ENCODE measurements around the gene STK33. TPM values are rescaled to one million over a fixed set of nuclear protein-coding genes. Genes with fewer than 3 reads are reported as not detected.

STK33 gene
- total RNA-seq, 2 experiments from 2014 or later: not detected

DNA sequence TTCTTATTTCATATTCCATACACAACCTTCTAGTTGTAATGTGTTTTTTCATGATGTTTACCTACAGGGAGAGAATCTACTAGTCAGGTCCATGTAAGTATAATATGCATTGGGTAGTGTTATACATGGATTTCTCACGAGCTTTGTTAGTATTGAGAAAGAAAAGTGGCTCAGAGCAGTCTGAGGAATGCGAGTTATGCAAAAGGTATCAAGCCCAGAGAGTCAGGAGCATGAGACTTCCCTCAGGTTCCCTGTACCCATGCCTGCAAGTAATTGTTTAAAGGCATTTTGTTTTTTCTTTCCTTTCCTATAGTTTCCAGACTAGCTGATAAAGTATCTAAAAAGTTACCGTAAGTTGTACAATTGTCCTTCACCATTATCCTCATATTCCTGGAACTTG lies 66.1 kb downstream of the STK33 start:
- H3K9me3 ChIP-seq (ENCODE audit: control insufficient read depth in 1 of 2, insufficient read depth in 1 of 2, low read length in 2 of 2): peaks cover 0 to 8% of the 10 kb centered on the region in 2 experiments
- no peak overlapping the region for H3K4me3 Mint-ChIP-seq
- CTCF ChIA-PET: no interaction called here
- POLR2A ChIA-PET: no interaction called here
- no peaks in the 10 kb centered on the region for H3K36me3 Mint-ChIP-seq (ENCODE audit: low read depth)
- H3K4me1 ChIP-seq (ENCODE audit: insufficient read depth, low read length): no peaks in the 10 kb centered on the region
- no peak for ATAC-seq (ENCODE audit: poor library complexity)
- TF ChIP-seq, protein P1, sequence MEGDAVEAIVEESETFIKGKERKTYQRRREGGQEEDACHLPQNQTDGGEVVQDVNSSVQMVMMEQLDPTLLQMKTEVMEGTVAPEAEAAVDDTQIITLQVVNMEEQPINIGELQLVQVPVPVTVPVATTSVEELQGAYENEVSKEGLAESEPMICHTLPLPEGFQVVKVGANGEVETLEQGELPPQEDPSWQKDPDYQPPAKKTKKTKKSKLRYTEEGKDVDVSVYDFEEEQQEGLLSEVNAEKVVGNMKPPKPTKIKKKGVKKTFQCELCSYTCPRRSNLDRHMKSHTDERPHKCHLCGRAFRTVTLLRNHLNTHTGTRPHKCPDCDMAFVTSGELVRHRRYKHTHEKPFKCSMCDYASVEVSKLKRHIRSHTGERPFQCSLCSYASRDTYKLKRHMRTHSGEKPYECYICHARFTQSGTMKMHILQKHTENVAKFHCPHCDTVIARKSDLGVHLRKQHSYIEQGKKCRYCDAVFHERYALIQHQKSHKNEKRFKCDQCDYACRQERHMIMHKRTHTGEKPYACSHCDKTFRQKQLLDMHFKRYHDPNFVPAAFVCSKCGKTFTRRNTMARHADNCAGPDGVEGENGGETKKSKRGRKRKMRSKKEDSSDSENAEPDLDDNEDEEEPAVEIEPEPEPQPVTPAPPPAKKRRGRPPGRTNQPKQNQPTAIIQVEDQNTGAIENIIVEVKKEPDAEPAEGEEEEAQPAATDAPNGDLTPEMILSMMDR (IDR thresholded peaks at IDR 0.05): no peak
- H3K27me3 Mint-ChIP-seq: peaks cover 1% of the 10 kb centered on the region
- H3K27ac Mint-ChIP-seq: no peak overlapping the region
- H3K9me3 Mint-ChIP-seq: no peaks in the 10 kb centered on the region
- intact Hi-C loops (cut with DNase I, micrococcal nuclease): no loop called here
- no peak overlapping the region for H3K4me3 ChIP-seq (ENCODE audit: low read length)
- DNase-seq: no peak
- H3K36me3 ChIP-seq (ENCODE audit: insufficient read depth, low read length): no peaks in the 10 kb centered on the region
- no peaks in the 10 kb centered on the region for H3K27me3 ChIP-seq (ENCODE audit: control insufficient read depth in 1 of 2, insufficient read depth in 2 of 2, low read length in 2 of 2)
- H3K4me1 Mint-ChIP-seq (ENCODE audit: low read depth): no peaks in the 10 kb centered on the region
- no peak overlapping the region for H3K27ac ChIP-seq (ENCODE audit: low read depth in 1 of 2, low read length in 2 of 2)

DNA sequence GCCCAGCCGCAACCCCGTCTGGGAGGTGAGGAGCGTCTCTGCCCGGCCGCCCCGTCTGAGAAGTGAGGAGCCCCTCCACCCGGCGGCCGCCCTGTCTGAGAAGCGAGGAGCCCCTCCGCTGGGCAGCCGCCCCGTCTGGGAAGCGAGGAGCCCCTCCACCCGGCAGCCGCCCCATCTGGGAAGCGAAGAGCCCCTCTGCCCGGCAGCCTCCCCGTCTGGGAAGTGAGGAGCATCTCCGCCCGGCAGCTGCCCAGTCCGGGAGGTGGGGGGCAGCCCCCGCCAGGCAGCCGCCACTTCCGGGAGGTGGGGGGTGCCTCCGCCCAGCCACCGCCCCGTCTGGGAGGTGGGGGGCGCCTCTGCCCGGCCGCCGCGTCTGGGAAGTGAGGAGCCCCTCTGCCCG lies 70.6 kb downstream of the STK33 start:
- no peak overlapping the region for H3K27ac Mint-ChIP-seq
- Histone ChIP-seq H3K27me3 (ENCODE audit: control insufficient read depth in 1 of 2, insufficient read depth in 2 of 2, low read length in 2 of 2) (no peaks in the 10 kb centered on the region), H3K4me1 (ENCODE audit: insufficient read depth, low read length) (no peaks in the 10 kb centered on the region), H3K4me3 (ENCODE audit: low read length) (no peak overlapping the region), H3K9me3 (ENCODE audit: control insufficient read depth in 1 of 2, insufficient read depth in 1 of 2, low read length in 2 of 2) (peaks cover 0 to 12% of the 10 kb centered on the region in 2 experiments), H3K36me3 (ENCODE audit: insufficient read depth, low read length) (no peaks in the 10 kb centered on the region), H3K27ac (ENCODE audit: low read depth in 1 of 2, low read length in 2 of 2) (no peak overlapping the region)
- intact Hi-C loops (cut with DNase I, micrococcal nuclease): no loop called here
- no peak overlapping the region for H3K4me3 Mint-ChIP-seq
- ChIA-PET CTCF (no interaction called here), POLR2A (no interaction called here)
- H3K9me3 Mint-ChIP-seq: no peaks in the 10 kb centered on the region
- H3K27me3 Mint-ChIP-seq: peaks cover 6% of the 10 kb centered on the region
- TF ChIP-seq, protein P1 (IDR thresholded peaks at IDR 0.05): no peak
- ATAC-seq (ENCODE audit: poor library complexity) (no peak), DNase-seq (no peak)
- no peaks in the 10 kb centered on the region for H3K4me1 Mint-ChIP-seq (ENCODE audit: low read depth)
- H3K36me3 Mint-ChIP-seq (ENCODE audit: low read depth): no peaks in the 10 kb centered on the region

DNA sequence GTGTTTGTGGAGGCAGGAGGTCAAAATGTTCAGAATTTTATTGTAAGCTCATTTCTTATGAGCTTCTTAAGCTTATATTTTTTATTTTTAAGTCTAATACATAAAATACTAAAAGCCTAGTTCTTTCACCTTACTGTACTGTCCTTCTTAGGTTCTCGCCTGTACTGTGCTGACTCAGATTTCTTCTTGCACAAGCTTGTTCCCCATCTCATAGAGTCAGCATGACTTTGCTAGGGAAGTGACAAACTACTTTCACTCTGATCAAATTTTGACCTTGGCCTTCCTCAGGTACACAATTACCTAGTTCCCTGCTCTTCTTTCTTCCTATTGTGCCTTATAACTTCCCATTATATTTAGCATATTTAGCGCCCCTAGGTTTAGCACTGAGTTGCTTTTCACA lies 81.5 kb downstream of the STK33 start:
- no peaks in the 10 kb centered on the region for H3K4me1 ChIP-seq (ENCODE audit: insufficient read depth, low read length)
- Mint-ChIP-seq H3K27ac (no peak overlapping the region), H3K4me1 (ENCODE audit: low read depth) (no peaks in the 10 kb centered on the region), H3K27me3 (peaks cover 19% of the 10 kb centered on the region), H3K9me3 (peaks cover 4% of the 10 kb centered on the region), H3K4me3 (no peak overlapping the region), H3K36me3 (ENCODE audit: low read depth) (no peaks in the 10 kb centered on the region)
- peaks cover 0 to 5% of the 10 kb centered on the region in 2 experiments for H3K27me3 ChIP-seq (ENCODE audit: control insufficient read depth in 1 of 2, insufficient read depth in 2 of 2, low read length in 2 of 2)
- ATAC-seq (ENCODE audit: poor library complexity): no peak
- no peak for DNase-seq
- intact Hi-C loops (cut with DNase I, micrococcal nuclease): no loop called here
- H3K27ac ChIP-seq (ENCODE audit: low read depth in 1 of 2, low read length in 2 of 2): no peak overlapping the region
- POLR2A ChIA-PET: no interaction called here
- no peak overlapping the region for H3K4me3 ChIP-seq (ENCODE audit: low read length)
- CTCF ChIA-PET: no interaction called here
- H3K36me3 ChIP-seq (ENCODE audit: insufficient read depth, low read length): no peaks in the 10 kb centered on the region
- TF ChIP-seq, protein P1 (IDR thresholded peaks at IDR 0.05): no peak
- peaks cover 6 to 7% of the 10 kb centered on the region in 2 experiments for H3K9me3 ChIP-seq (ENCODE audit: control insufficient read depth in 1 of 2, insufficient read depth in 1 of 2, low read length in 2 of 2)
